GM12878 (cell line): Measurements from ENCODE around the gene EYS. TPM values are rescaled to one million over a fixed set of nuclear protein-coding genes. Genes with fewer than 3 reads are reported as not detected.
"Not testable (repeated sequence)": the region's sequence is repeated elsewhere in the genome, so short reads cannot be mapped to it uniquely, and the experiment has no call there.

Experiments used
- ATAC-seq: fragments of 200-7000 bp; cut with Tn5 transposase; 3 replicates; pipeline ENCODE4 v1.9.1; 2020; ENCODE audit warnings: mild to moderate bottlenecking, moderate library complexity
- BruUV-seq: library from RNA; stranded (reverse); fragments of 400-500 nt; replicated peaks from 2 replicates; lab custom pipeline; 2021; lab: Mats Ljungman, UMichigan
- CTCF ChIA-PET: fragments of 300-600 bp; sonication (Branson Sonifier 250); formaldehyde crosslinking; extraction: SDS; loops from one replicate; lab custom pipeline; 2021; ENCODE audit warnings: inconsistent platforms; lab: Yijun Ruan, JAX
- POLR2A ChIA-PET: fragments of 350-600 bp; formaldehyde crosslinking; extraction: SDS; loops from one replicate; lab custom pipeline; 2021; ENCODE audit warnings: inconsistent platforms; lab: Charles Lee
- RAD21 ChIA-PET: fragments of 300-600 bp; sonication (Branson Sonifier 250); formaldehyde crosslinking; loops from one replicate; lab custom pipeline; 2023; ENCODE audit warnings: antibody characterized with exemption; ENCODE audit not compliant: unreplicated experiment; lab: Charles Lee
- SMC1A ChIA-PET: fragments of 300-600 bp; sonication (Branson Sonifier 250); formaldehyde crosslinking; loops from one replicate; lab custom pipeline; 2023; ENCODE audit not compliant: unreplicated experiment, uncharacterized antibody; lab: Charles Lee
- DNase-seq: peaks from one replicate; pipeline ENCODE4 v3.0.0-alpha.2; 2011; ENCODE audit warnings: low read depth, low spot score
- FAIRE-seq: peaks from 3 replicates; lab custom pipeline; 2011; peaks lifted over from hg19 to GRCh38; lab: Jason Lieb, UNC
- H2AFZ ChIP-seq: 2 replicates; pipeline ENCODE4 v1.6.0; 2011; ENCODE audit warnings: low read depth, low read length, control low read depth; ENCODE audit not compliant: control insufficient read depth
- H3K27ac ChIP-seq: 2 replicates; pipeline ENCODE4 v1.5.1; 2011; ENCODE audit warnings: control low read depth; ENCODE audit not compliant: control insufficient read depth, insufficient read depth
- H3K27me3 ChIP-seq, 2 experiments: replicated peaks in 1 of 2; 2 replicates each; pipeline versions ENCODE4 v1.6.0 to v1.6.1; 2011; ENCODE audit warnings: low read length in 1 of 2; ENCODE audit not compliant: control insufficient read depth in 2 of 2, insufficient read depth in 2 of 2
- H3K36me3 ChIP-seq, 2 experiments: 2 replicates each; pipeline ENCODE4 v1.5.1; 2011; ENCODE audit warnings: low read length in 1 of 2; ENCODE audit not compliant: control insufficient read depth in 2 of 2, insufficient read depth in 2 of 2
- H3K4me1 ChIP-seq: 2 replicates; pipeline ENCODE4 v1.6.1; 2011; ENCODE audit warnings: mild to moderate bottlenecking, low read length, moderate library complexity, mixed read lengths; ENCODE audit not compliant: control insufficient read depth, insufficient read depth
- H3K4me2 ChIP-seq: 2 replicates; pipeline ENCODE4 v1.6.0; 2011; ENCODE audit warnings: control low read depth; ENCODE audit not compliant: control insufficient read depth, insufficient read depth
- H3K4me3 ChIP-seq: fragments of 200-600 bp; sonication (generic); 2 replicates; pipeline ENCODE4 v1.5.1; 2016
- H3K79me2 ChIP-seq: 2 replicates; pipeline ENCODE4 v1.6.0; 2011; ENCODE audit warnings: low read length; ENCODE audit not compliant: control insufficient read depth, insufficient read depth
- H3K9ac ChIP-seq: 2 replicates; pipeline ENCODE4 v1.8.0; 2011; ENCODE audit warnings: low read length, control low read depth, mixed read lengths; ENCODE audit not compliant: control insufficient read depth, insufficient read depth
- H3K9me3 ChIP-seq: replicated peaks from 3 replicates; pipeline ENCODE4 v1.5.1; 2011; ENCODE audit warnings: mild to moderate bottlenecking, low read length; ENCODE audit not compliant: control insufficient read depth, insufficient read depth
- H4K20me1 ChIP-seq: 2 replicates; pipeline ENCODE4 v1.6.0; 2011; ENCODE audit not compliant: control insufficient read depth, insufficient read depth
- SKIL ChIP-seq: fragments of 450-650 bp; IDR thresholded peaks from 2 replicates; pipeline ENCODE4 v1.6.1; 2017; ENCODE audit warnings: mild to moderate bottlenecking, low read depth, inconsistent platforms; ENCODE audit not compliant: poor library complexity, severe bottlenecking
- WGBS: methylation state at CpG from one replicate; pipeline ENCODE4 v1.1.6; 2016; ENCODE audit warnings: low lambda C conversion rate; ENCODE audit not compliant: insufficient replicate concordance, insufficient coverage; ENCODE audit errors: missing lambda C conversion rate; 5-methylcytosine and 5-hydroxymethylcytosine counted together
- in situ Hi-C: fragments of 300-500 bp; cut with MboI; formaldehyde crosslinking; loops from 9 replicates; pipeline ENCODE4 v1.14.3; 2018; ENCODE audit warnings: mixed read lengths
- intact Hi-C: fragments of 100-400 bp; cut with micrococcal nuclease; formaldehyde crosslinking; loops from one replicate; pipeline ENCODE4 v1.14.2; 2022; ENCODE audit not compliant: unreplicated experiment
- polyA plus RNA-seq, 11 experiments: library from polyadenylated mRNA; depleted of rRNA in 4 of 11; unstranded in 6 of 11; stranded (reverse) in 5 of 11; fragments of >200 nt; fragmentation: Nextera tagmentation in 4 of 11; fragmentation: Illumina TruSeq in 1 of 11; extraction: Ambion mirVana in 4 of 11; extraction: Trizol in 1 of 11; gene quantifications; 1 replicate in 1 of 11; 2 replicates in 10 of 11; pipeline versions ENCODE4 v1.2.1 to v1.2.3, GENCODE V29; 2011 to 2016; ENCODE audit warnings: inconsistent platforms in 2 of 11, missing spikeins in 2 of 11, low read depth in 1 of 11
- total RNA-seq, 4 experiments: library from RNA; depleted of rRNA in 3 of 4; stranded (reverse); fragments of >200 nt in 3 of 4; fragmentation: Illumina TruSeq in 1 of 4; extraction: Trizol in 1 of 4; gene quantifications; 2 replicates each; pipeline versions ENCODE4 v1.2.1 to v1.2.3, GENCODE V29; 2013 to 2021

The EYS gene
- total and polyA plus RNA-seq, 10 of the 15 experiments (the other 5 are each of a cell fraction or from before 2014, with no cell fraction given) = under 0.01 to 0.14 (median 0.02) TPM; not detected in 1

- Histone ChIP-seq H3K27me3 (no peaks in the 10 kb centered on the region), H3K9ac (no peak overlapping the region), H3K79me2 (no peaks in the 10 kb centered on the region), H3K4me2 (no peak overlapping the region), H4K20me1 (no peaks in the 10 kb centered on the region), H3K36me3 (no peaks in the 10 kb centered on the region), H3K4me3 (no peak overlapping the region), H3K4me1 (no peaks in the 10 kb centered on the region), H2AFZ (no peak overlapping the region), H3K27ac (no peak overlapping the region), H3K9me3 (no peaks in the 10 kb centered on the region)
- in situ Hi-C loops = no loop called here
- BruUV-seq = no TSS peak
- ChIA-PET CTCF (no interaction called here), SMC1A (no interaction called here), POLR2A (no interaction called here), RAD21 (no interaction called here)
- FAIRE-seq (no peak), DNase-seq (no peak), ATAC-seq (no peak)
- intact Hi-C loops = no loop called here
- 3% methylated on average over 4 of the region's 4 CpGs for whole genome bisulfite sequencing
- no peak for TF ChIP-seq SKIL
Measured at GRCh38 chr6:65350530-65350929, 356.5 kb downstream of the EYS start.

- in situ Hi-C loops, H4K20me1 ChIP-seq, H3K4me2 ChIP-seq, POLR2A ChIA-PET, H3K27ac ChIP-seq, H3K27me3 ChIP-seq, H3K4me3 ChIP-seq, H3K79me2 ChIP-seq, H3K9ac ChIP-seq, H3K9me3 ChIP-seq, H3K4me1 ChIP-seq, FAIRE-seq, CTCF ChIA-PET, H3K36me3 ChIP-seq, DNase-seq, intact Hi-C loops, H2AFZ ChIP-seq, ATAC-seq, SMC1A ChIA-PET, BruUV-seq, RAD21 ChIA-PET: not testable (repeated sequence)
- 37% methylated on average over 6 of the region's 10 CpGs for WGBS
Measured at GRCh38 chr6:65302655-65303054, 404.4 kb downstream of the EYS start.
